ENCODE results near the gene ICAM5. TPM values are rescaled to one million over a fixed set of nuclear protein-coding genes. Genes with fewer than 3 reads are reported as not detected.
A peak's percentile ranks its signal among the peaks of the same experiment; 100 is the strongest.

ICAM5 gene
- total RNA-seq, 6 experiments from 2014 or later, result 0.06 to 0.27 (median 0.24) TPM; not detected in 3

DNA sequence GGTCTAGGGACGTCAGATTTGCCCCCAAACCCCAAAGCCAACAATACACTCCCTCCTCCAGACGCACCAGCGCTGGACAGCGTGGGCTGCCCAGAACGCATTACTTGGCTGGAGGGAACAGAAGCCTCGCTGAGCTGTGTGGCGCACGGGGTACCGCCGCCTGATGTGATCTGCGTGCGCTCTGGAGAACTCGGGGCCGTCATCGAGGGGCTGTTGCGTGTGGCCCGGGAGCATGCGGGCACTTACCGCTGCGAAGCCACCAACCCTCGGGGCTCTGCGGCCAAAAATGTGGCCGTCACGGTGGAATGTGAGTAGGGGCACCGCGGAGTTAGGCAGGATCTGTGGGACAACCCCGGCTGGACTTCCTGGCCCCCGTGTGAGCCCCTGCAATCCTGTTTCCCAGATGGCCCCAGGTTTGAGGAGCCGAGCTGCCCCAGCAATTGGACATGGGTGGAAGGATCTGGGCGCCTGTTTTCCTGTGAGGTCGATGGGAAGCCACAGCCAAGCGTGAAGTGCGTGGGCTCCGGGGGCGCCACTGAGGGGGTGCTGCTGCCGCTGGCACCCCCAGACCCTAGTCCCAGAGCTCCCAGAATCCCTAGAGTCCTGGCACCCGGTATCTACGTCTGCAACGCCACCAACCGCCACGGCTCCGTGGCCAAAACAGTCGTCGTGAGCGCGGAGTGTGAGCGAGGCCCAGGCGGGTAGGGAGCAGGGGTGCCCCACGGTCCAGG lies 4.0 kb downstream of the ICAM5 start:
- ATAC-seq (no peak), DNase-seq (no peak)
- intact Hi-C loops (cut with DNase I), result no loop called here
- WGBS (ENCODE audit: insufficient coverage, low coverage, low lambda C conversion rate, missing lambda C conversion rate), result 7% methylated on average over 9 of the region's 49 CpGs
- Histone ChIP-seq H3K27me3 (peaks cover 15 to 34% of the 10 kb centered on the region in 2 donors), H3K9me3 (no peaks in the 10 kb centered on the region), H3K27ac (no peak overlapping the region), H3K4me1 (peaks cover 0 to 37% (median 6%) of the 10 kb centered on the region in 4 donors), H3K36me3 (no peaks in the 10 kb centered on the region), H3K4me3 (no peak overlapping the region)
- TF ChIP-seq, protein P1, sequence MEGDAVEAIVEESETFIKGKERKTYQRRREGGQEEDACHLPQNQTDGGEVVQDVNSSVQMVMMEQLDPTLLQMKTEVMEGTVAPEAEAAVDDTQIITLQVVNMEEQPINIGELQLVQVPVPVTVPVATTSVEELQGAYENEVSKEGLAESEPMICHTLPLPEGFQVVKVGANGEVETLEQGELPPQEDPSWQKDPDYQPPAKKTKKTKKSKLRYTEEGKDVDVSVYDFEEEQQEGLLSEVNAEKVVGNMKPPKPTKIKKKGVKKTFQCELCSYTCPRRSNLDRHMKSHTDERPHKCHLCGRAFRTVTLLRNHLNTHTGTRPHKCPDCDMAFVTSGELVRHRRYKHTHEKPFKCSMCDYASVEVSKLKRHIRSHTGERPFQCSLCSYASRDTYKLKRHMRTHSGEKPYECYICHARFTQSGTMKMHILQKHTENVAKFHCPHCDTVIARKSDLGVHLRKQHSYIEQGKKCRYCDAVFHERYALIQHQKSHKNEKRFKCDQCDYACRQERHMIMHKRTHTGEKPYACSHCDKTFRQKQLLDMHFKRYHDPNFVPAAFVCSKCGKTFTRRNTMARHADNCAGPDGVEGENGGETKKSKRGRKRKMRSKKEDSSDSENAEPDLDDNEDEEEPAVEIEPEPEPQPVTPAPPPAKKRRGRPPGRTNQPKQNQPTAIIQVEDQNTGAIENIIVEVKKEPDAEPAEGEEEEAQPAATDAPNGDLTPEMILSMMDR (IDR thresholded peaks at IDR 0.05), result no peak
- no peak for TF ChIP-seq POLR2A (IDR thresholded peaks at IDR 0.05)

- no peak overlapping the region for H3K27ac ChIP-seq
- no peaks in the 10 kb centered on the region for H3K36me3 ChIP-seq
- H3K4me1 ChIP-seq, result peaks cover 0 to 36% (median 6%) of the 10 kb centered on the region in 4 donors
- peaks cover 15 to 34% of the 10 kb centered on the region in 2 donors for H3K27me3 ChIP-seq
- no peak for DNase-seq
- 9% methylated on average over 15 of the region's 25 CpGs for WGBS (ENCODE audit: insufficient coverage, low coverage, low lambda C conversion rate, missing lambda C conversion rate)
- no peak overlapping the region for H3K4me3 ChIP-seq
- H3K9me3 ChIP-seq, result no peaks in the 10 kb centered on the region
- peak in 1 of 4 donors; percentile 1 for ATAC-seq
- TF ChIP-seq, protein P1 (IDR thresholded peaks at IDR 0.05), result peak in 1 of 4 donors; percentile 8
- TF ChIP-seq POLR2A (IDR thresholded peaks at IDR 0.05), result no peak
- intact Hi-C loops (cut with DNase I), result no loop called here
Measured at GRCh38 chr19:10294368-10294697, 4.6 kb downstream of the ICAM5 start.

- 4% methylated on average over 29 of the region's 48 CpGs for WGBS (ENCODE audit: insufficient coverage, low coverage, low lambda C conversion rate, missing lambda C conversion rate)
- DNase-seq, result peak in 1 of 3 donors; percentile 46
- TF ChIP-seq POLR2A (IDR thresholded peaks at IDR 0.05), result no peak
- TF ChIP-seq, protein P1 (IDR thresholded peaks at IDR 0.05), result no peak
- Histone ChIP-seq H3K9me3 (no peaks in the 10 kb centered on the region), H3K36me3 (no peaks in the 10 kb centered on the region), H3K27ac (no peak overlapping the region), H3K4me1 (peaks cover 0 to 26% (median 6%) of the 10 kb centered on the region in 4 donors), H3K4me3 (no peak overlapping the region), H3K27me3 (peaks cover 12 to 34% of the 10 kb centered on the region in 2 donors)
- intact Hi-C loops (cut with DNase I), result no loop called here
- ATAC-seq, result peak; percentile 16 to 35 (median 26)
Measured at GRCh38 chr19:10295305-10295846, 5.6 kb downstream of the ICAM5 start.

- Histone ChIP-seq H3K36me3 (no peaks in the 10 kb centered on the region), H3K27me3 (peaks cover 6 to 30% of the 10 kb centered on the region in 2 donors), H3K9me3 (no peaks in the 10 kb centered on the region), H3K27ac (no peak overlapping the region), H3K4me3 (no peak overlapping the region), H3K4me1 (peaks cover 0 to 20% (median 6%) of the 10 kb centered on the region in 4 donors)
- DNase-seq (no peak), ATAC-seq (no peak)
- WGBS (ENCODE audit: insufficient coverage, low coverage, low lambda C conversion rate, missing lambda C conversion rate), result 0% methylated on average over 2 of the region's 58 CpGs
- intact Hi-C loops (cut with DNase I), result no loop called here
- TF ChIP-seq, protein P1 (IDR thresholded peaks at IDR 0.05), result no peak
- TF ChIP-seq POLR2A (IDR thresholded peaks at IDR 0.05), result no peak
Measured at GRCh38 chr19:10295847-10296591, 6.3 kb downstream of the ICAM5 start.
